HG03139 (cell line): ENCODE measurements around the gene CD70.
"Not testable (repeated sequence)": the region's sequence is repeated elsewhere in the genome, so short reads cannot be mapped to it uniquely, and the experiment has no call there.

ENCODE experiments used
- ATAC-seq: cut with Tn5 transposase; IDR thresholded peaks from one replicate; pipeline ENCODE4 v1.9.1; 2021; ENCODE audit not compliant: unreplicated experiment

CD70 gene

GRCh38 chr19:6598254-6598892 lies 7.4 kb upstream of the CD70 start:
- ATAC-seq: not testable (repeated sequence)

DNA sequence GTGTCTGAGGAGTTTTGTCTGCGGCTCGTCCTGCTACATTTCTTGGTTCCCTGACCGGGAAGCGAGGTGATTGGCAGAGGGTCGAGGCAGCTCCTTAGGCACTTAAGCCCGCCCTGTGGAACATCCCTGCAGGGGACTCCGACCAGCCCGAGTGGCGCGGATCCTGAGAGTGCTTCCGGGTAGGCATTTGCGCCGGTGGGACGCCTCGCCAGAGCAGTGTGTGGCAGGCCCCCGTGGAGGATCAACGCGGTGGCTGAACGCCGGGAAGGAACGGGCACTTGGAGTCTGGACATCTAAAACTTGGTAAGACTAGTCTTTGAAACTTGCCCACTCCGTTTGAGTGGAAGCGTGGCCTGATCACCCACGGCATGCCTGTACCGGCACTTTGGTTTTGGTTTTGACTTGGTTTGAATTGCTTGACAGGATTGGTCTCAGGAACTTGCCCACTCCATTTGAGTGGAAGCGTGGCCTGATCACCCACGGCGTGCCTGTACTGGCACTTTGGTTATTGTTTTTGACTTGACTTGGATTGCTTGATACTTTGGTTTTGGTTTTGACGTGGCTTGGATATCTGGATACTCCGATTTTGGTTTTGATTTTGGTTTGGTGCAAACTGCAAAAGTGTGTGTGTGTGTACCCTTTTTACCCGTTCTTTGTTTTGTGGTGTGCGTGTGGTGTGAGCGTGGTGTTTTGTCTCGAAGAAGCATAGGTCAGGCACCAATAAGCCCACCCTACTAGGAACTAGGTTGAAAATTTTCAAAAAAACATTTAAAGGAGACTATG lies 6.7 kb upstream of the CD70 start:
- not testable (repeated sequence) for ATAC-seq

GRCh38 chr19:6596621-6597020 lies 5.7 kb upstream of the CD70 start:
- no peak for ATAC-seq

GRCh38 chr19:6593651-6594416 lies 2.9 kb upstream of the CD70 start:
- ATAC-seq: no peak

DNA sequence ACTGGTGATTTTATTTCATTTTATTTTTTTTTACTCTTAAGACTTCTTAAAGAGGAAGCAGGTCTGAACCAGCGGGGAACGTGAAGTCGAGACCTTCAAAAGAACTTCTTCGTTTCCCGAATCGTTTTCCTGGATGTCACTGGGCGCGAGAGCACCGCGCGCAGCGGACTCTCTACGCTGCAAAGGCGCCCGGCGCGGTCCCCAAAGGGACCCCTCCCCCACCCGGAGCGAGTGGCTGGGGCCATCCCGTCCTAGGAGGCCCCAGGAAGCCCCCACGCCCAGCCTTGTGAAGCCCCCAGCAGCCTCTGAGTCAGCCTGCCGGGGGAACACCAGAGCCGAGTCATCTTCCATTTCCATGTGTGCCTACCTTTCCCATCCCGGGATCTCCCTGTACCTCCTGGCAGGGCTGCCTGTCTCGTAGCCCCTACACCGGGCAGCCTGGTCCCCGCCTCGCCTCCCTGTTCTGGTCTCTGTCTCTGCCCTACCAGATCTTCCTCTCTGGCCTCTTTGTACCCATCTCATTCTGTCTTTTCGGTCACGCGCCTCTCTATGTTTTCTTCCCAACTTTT lies 608 bp downstream of the CD70 start:
- ATAC-seq: no peak

DNA sequence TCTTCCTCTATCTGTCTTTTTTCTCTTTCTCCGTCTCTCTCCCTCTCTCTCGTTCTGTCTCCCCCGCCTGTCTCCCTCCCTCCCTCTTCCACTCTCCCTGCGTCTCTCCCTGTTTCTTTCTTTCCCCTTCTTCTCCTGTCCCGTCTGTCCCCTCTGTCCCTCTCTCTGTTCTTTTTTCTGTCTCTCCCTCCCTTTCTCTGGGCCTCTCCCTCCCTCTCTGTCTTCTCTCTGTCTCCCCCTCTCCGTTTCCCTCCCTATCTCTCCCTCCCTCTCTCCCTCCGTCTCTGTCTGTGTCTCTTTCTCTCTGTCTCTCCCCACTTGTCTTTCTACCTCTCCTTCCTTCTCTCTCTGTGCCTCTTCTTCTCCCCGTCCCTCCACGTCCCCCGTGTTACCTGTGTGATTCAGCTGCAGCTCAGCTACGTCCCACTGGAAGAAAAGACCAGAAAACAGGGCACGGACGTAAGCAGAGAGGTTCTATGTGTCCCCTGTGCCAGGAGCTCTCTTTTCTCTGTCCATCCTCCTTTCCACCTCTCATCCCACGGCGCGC lies 1.2 kb downstream of the CD70 start:
- no peak for ATAC-seq

GRCh38 chr19:6588508-6589345 lies 2.2 kb downstream of the CD70 start:
- no peak for ATAC-seq

GRCh38 chr19:6587998-6588507 lies 2.9 kb downstream of the CD70 start:
- ATAC-seq: no peak

GRCh38 chr19:6587093-6587820 lies 3.7 kb downstream of the CD70 start:
- no peak for ATAC-seq

DNA sequence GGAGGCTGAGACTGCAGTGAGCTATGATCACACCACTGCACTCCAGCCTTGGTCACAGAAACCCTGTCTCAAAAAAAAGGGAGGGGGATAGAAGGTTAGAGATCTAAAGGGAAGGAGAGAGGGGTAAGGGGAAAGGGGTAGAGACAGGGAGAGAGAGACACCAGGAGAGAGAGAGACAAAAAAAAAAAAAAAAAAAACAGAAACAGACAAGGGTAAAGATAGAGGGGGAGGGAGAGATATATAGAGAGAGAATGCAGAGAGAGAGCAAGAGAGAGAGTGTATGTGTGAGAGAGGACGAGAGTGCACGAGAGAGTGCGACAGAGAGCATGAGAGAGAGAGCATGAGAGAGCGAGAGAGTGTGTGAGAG lies 4.2 kb downstream of the CD70 start:
- no peak for ATAC-seq

GRCh38 chr19:6586056-6586455 lies 4.9 kb downstream of the CD70 start:
- ATAC-seq: no peak

DNA sequence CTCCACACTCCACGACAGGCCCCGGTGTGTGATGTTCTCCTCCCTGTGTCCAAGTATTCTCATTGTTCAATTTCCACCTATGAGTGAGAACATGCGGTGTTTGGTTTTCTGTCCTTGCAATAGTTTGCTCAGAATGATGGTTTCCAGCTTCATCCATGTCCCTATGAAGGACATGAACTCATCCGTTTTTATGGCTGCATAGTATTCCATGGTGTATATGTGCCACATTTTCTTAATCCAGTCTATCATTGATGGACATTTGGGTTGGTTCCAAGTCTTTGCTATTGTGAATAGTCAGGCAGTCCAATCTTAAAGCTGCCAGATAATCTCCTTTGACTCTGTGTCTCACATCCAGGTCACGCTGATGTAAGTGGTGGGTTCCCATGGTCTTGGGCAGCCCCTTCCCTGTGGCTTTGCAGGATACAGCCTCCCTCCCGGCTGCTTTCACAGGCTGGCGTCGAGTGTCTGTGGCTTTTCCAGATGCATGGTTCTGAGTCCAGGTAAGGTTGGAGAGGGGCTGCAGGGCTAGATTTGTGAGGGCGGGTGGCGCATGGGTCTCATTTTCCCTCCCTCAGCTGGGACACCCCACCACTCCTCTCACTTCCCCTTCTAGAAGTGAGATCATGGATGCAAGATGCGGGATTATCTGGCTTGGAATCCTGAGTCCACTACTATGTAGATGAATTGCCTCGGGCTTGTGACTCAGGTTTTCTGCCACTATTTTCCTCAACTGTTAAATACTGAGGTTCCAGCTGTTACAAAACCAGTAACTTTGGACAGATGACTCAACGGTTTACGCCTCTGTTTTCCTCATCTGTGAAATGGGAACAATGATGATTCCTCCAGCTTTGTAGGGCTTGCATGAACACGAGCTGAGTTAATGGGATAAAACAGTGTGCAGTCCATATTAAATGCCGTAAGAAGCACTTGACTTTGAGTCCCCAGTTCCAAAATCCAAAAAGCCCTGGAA lies 8.2 kb downstream of the CD70 start:
- not testable (repeated sequence) for ATAC-seq

GRCh38 chr19:6580313-6580712 lies 10.6 kb downstream of the CD70 start:
- no peak for ATAC-seq

- no peak for ATAC-seq
Observed at GRCh38 chr19:6579450-6580178, 11.3 kb downstream of the CD70 start.

GRCh38 chr19:6577476-6578125 lies 13.3 kb downstream of the CD70 start:
- peak; percentile 76 for ATAC-seq

DNA sequence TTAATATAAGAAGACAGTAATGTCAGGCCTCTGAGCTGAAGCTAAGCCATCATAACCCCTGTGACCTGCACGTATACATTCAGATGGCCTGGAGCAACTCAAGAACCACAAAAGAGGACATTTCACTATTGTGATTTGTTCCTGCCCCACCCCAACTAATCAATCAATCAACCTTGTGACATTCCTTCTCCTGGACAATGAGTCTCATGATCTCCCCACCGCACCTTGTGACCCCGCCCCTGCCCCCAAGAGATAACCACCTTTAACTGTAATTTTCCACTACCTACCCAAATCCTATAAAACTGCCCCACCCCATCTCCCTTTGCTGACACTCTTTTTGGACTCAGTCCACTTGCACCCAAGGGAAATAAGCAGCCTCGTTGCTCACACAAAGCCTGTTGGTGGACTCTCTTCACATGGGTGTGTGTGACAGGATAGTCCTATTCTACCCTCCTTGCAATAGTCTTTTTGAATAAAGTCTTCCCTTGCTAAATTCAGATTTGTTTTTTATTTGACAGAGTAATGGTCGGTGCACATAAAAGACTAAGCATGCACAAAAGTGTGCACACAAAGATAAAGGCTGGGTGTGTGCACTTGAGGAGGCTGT lies 14.0 kb downstream of the CD70 start:
- no peak for ATAC-seq

- ATAC-seq: no peak
Observed at GRCh38 chr19:6573350-6573749, 17.6 kb downstream of the CD70 start.
